ENCODE results near the gene STEAP1. TPM values are rescaled to one million over a fixed set of nuclear protein-coding genes. Genes with fewer than 3 reads are reported as not detected.

STEAP1 gene
- total and polyA plus RNA-seq, 9 of the 15 experiments (the other 6 are each of a cell fraction or from before 2014, with no cell fraction given): 2.7 to 6.8 (median 5.1) TPM

DNA sequence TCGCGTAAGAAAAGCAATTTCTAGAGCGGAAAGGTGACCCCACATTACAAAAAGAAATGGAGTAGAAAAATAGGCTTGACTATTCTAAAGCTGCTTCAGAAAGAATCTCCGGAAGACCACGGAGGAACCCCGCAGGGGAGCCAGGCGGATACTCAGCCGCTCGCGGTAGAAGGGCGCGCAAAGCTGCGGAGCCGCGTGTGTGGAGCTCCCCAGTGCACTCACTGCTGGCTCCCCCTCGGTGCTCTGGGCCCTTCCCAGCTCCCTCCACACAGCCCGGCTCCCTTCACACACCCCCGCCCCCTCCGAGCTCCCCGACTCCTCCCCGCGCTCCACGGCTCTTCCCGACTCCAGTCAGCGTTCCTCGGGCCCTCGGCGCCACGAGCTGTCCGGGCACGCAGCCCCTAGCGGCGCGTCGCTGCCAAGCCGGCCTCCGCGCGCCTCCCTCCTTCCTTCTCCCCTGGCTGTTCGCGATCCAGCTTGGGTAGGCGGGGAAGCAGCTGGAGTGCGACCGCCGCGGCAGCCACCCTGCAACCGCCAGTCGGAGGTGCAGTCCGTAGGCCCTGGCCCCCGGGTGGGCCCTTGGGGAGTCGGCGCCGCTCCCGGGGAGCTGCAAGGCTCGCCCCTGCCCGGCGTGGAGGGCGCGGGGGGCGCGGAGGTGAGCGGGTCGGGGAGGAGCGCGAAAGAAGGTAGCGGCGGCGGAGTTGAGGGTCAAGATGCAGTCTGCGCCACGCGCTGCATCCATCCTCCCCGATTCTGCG lies 57.3 kb downstream of the STEAP1 start, which contains the start of gene STEAP2 (continued):
- TF ChIP-seq, protein P1, sequence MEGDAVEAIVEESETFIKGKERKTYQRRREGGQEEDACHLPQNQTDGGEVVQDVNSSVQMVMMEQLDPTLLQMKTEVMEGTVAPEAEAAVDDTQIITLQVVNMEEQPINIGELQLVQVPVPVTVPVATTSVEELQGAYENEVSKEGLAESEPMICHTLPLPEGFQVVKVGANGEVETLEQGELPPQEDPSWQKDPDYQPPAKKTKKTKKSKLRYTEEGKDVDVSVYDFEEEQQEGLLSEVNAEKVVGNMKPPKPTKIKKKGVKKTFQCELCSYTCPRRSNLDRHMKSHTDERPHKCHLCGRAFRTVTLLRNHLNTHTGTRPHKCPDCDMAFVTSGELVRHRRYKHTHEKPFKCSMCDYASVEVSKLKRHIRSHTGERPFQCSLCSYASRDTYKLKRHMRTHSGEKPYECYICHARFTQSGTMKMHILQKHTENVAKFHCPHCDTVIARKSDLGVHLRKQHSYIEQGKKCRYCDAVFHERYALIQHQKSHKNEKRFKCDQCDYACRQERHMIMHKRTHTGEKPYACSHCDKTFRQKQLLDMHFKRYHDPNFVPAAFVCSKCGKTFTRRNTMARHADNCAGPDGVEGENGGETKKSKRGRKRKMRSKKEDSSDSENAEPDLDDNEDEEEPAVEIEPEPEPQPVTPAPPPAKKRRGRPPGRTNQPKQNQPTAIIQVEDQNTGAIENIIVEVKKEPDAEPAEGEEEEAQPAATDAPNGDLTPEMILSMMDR (IDR thresholded peaks at IDR 0.05 in 2 of 3, conservative IDR thresholded peaks at IDR 0.05 in 1 of 3; ENCODE audit: insufficient read depth in 2 of 3, low read depth in 1 of 3, low read length in 3 of 3): peak in 1 of 3 experiments; percentile 46; a peak in 2 of 6 replicates
- TF ChIP-seq, protein P2, sequence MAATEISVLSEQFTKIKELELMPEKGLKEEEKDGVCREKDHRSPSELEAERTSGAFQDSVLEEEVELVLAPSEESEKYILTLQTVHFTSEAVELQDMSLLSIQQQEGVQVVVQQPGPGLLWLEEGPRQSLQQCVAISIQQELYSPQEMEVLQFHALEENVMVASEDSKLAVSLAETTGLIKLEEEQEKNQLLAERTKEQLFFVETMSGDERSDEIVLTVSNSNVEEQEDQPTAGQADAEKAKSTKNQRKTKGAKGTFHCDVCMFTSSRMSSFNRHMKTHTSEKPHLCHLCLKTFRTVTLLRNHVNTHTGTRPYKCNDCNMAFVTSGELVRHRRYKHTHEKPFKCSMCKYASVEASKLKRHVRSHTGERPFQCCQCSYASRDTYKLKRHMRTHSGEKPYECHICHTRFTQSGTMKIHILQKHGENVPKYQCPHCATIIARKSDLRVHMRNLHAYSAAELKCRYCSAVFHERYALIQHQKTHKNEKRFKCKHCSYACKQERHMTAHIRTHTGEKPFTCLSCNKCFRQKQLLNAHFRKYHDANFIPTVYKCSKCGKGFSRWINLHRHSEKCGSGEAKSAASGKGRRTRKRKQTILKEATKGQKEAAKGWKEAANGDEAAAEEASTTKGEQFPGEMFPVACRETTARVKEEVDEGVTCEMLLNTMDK (IDR thresholded peaks at IDR 0.05; ENCODE audit: borderline replicate concordance, insufficient read depth, low read depth, low read length, poor library complexity, severe bottlenecking): peak; percentile 66
- TF ChIP-seq BDP1 (IDR thresholded peaks at IDR 0.05; ENCODE audit: insufficient read depth, insufficient read length): no peak
- TF ChIP-seq ZNF41 (CRISPR knock-in tag; conservative IDR thresholded peaks at IDR 0.05): no peak

- Histone ChIP-seq H3K9ac (ENCODE audit: insufficient read depth in 1 of 2, low read depth in 2 of 2, low read length in 2 of 2) (no peak overlapping the region), H3K27me3 (ENCODE audit: control insufficient read depth in 2 of 2, insufficient read depth in 2 of 2, low read length in 2 of 2) (peaks cover 15% of the 10 kb centered on the region in 2 experiments; a peak in 4 of 5 replicates), H3K4me1 (replicated peaks in 1 of 2; ENCODE audit: control insufficient read depth in 2 of 2, insufficient read depth in 2 of 2, low read length in 2 of 2) (peaks cover 0 to 10% of the 10 kb centered on the region in 2 experiments; a peak in 2 of 5 replicates), H4K20me1 (replicated peaks; ENCODE audit: control insufficient read depth, insufficient read depth, low read length) (no peaks in the 10 kb centered on the region), H3K4me2 (ENCODE audit: insufficient read depth, low read length) (no peak overlapping the region), H3K36me3 (ENCODE audit: control insufficient read depth, insufficient read depth, low read length) (no peaks in the 10 kb centered on the region), H3K9me3 (replicated peaks; ENCODE audit: control insufficient read depth, insufficient read depth, low read depth, low read length) (no peaks in the 10 kb centered on the region), H3K4me3 (no peak overlapping the region), H3K27ac (ENCODE audit: extremely low read depth, low read depth, low read length) (no peak overlapping the region), H3K9me1 (ENCODE audit: control insufficient read depth, insufficient read depth, low read length) (no peaks in the 10 kb centered on the region), H2AFZ (ENCODE audit: low read depth, low read length) (0 out of 2 replicates have a peak overlapping the region, but pooled peaks have one; percentile 41), H3K79me2 (ENCODE audit: control insufficient read depth, insufficient read depth, low read length) (no peaks in the 10 kb centered on the region)
- intact Hi-C loops (cut with micrococcal nuclease) (no loop called here), in situ Hi-C loops (cut with MboI) (no loop called here)
- no peak for DNase-seq (ENCODE audit: extremely low read depth in 1 of 4, low spot score in 3 of 4)
- ATAC-seq: no peak; the same call in 2 of the 3 replicates
- 4% methylated on average over 6 of the region's 6 CpGs for WGBS (ENCODE audit: insufficient coverage, low coverage, missing lambda C conversion rate)
- BruUV-seq (replicated peaks): no TSS peak
- CTCF ChIA-PET (ENCODE audit: low intra/inter-chr PET ratio): no interaction called here
- POLR2A ChIA-PET: interaction anchor here (0.6 kb wide), 1 partner anchor 30 kb away, joined by 3 read pairs; no protein-coding TSS in a partner anchor
- TF ChIP-seq LCOR (CRISPR knock-in tag; IDR thresholded peaks at IDR 0.05) (no peak), PCBP1 (IDR thresholded peaks at IDR 0.05; ENCODE audit: low read depth, low read length, poor library complexity, severe bottlenecking) (peak; percentile 2)
- FAIRE-seq: no peak
Observed at GRCh38 chr7:90212149-90212495, 57.9 kb downstream of the STEAP1 start.
